ENCODE measurements around the gene HBEGF. TPM values are rescaled to one million over a fixed set of nuclear protein-coding genes. Genes with fewer than 3 reads are reported as not detected.

The HBEGF gene
- total RNA-seq, 1 experiment from 2014 or later, result 2.4 TPM

- DNase-seq, result no peak
- Mint-ChIP-seq H3K27ac (no peak overlapping the region), H3K36me3 (ENCODE audit: insufficient read depth in 1 of 3, low read depth in 3 of 3) (no peaks in the 10 kb centered on the region), H3K4me1 (peaks cover 5 to 23% of the 10 kb centered on the region in 2 experiments; a peak in 3 of 4 replicates), H3K4me3 (no peak overlapping the region; a peak in 1 of 5 replicates), H3K9me3 (no peaks in the 10 kb centered on the region; a peak in 1 of 5 replicates), H3K27me3 (ENCODE audit: low read depth) (peaks cover 20% of the 10 kb centered on the region)
- Histone ChIP-seq H2BK120ac (ENCODE audit: low read depth, low read length, poor library complexity, severe bottlenecking) (no peak overlapping the region), H3K56ac (ENCODE audit: insufficient read length, low read depth, low read length) (no peak overlapping the region), H2BK12ac (ENCODE audit: insufficient read length, low read depth, low read length) (no peak overlapping the region), H2BK5ac (ENCODE audit: insufficient read length, low read length) (no peak overlapping the region), H4K8ac (replicated peaks; ENCODE audit: insufficient read length, low read depth, low read length) (no peak overlapping the region), H3K9ac (ENCODE audit: extremely low read depth, insufficient read length, low read length) (no peak overlapping the region), H3K4me1 (ENCODE audit: insufficient read depth, low read length) (no peaks in the 10 kb centered on the region; the same call in 1 of the 2 replicates), H4K5ac (ENCODE audit: insufficient read length, low read depth, low read length) (no peak overlapping the region), H3T11ph (ENCODE audit: low read length) (no peak overlapping the region), H3K27ac (ENCODE audit: insufficient read length, low read depth, low read length) (no peak overlapping the region), H4K20me1 (ENCODE audit: control insufficient read depth, insufficient read depth, insufficient read length) (no peaks in the 10 kb centered on the region), H4K91ac (ENCODE audit: insufficient read length, low read depth, low read length) (no peak overlapping the region), H3K9me3 (ENCODE audit: control insufficient read depth, low read depth, low read length) (no peaks in the 10 kb centered on the region), H3K18ac (ENCODE audit: insufficient read length, low read depth, low read length) (no peak overlapping the region), H3K27me3 (ENCODE audit: insufficient read depth, low read length) (no peaks in the 10 kb centered on the region), H2AFZ (ENCODE audit: low read length) (no peak overlapping the region), H3K23ac (ENCODE audit: insufficient read length, low read depth, low read length) (no peak overlapping the region), H3K14ac (ENCODE audit: insufficient read depth, low read length) (no peak overlapping the region), H3K4ac (ENCODE audit: low read depth, low read length) (no peak overlapping the region), H3K79me1 (ENCODE audit: insufficient read depth, low read depth, low read length, poor library complexity, severe bottlenecking) (no peaks in the 10 kb centered on the region), H3K4me2 (ENCODE audit: insufficient read depth, insufficient read length, low read length) (no peak overlapping the region), H3K79me2 (ENCODE audit: insufficient read depth, low read length) (no peaks in the 10 kb centered on the region), H2BK20ac (ENCODE audit: low read depth, low read length, poor library complexity, severe bottlenecking) (no peak overlapping the region), H2AK5ac (ENCODE audit: insufficient read length, low read length) (no peak overlapping the region), H3K23me2 (ENCODE audit: insufficient read length, low read depth, low read length, poor library complexity, severe bottlenecking) (peaks cover 4% of the 10 kb centered on the region), H2BK15ac (ENCODE audit: low read depth, low read length) (no peak overlapping the region)
- WGBS (ENCODE audit: extremely low coverage, insufficient read length, low lambda C conversion rate), result no CpG with 5 or more reads among the region's 7 CpGs
- TF ChIP-seq CTCF (conservative IDR thresholded peaks at IDR 0.05), result no peak
Measured at GRCh38 chr5:140360681-140361479, 14.5 kb upstream of the HBEGF start.

Data from H9 (cell line).